ENCODE data around the gene HPSE. TPM values are rescaled to one million over a fixed set of nuclear protein-coding genes. Genes with fewer than 3 reads are reported as not detected.
A peak's percentile ranks its signal among the peaks of the same experiment; 100 is the strongest.

HPSE gene
- total RNA-seq, 4 donors from 2014 or later, result 0.63 to 3.1 (median 1.3) TPM

DNA sequence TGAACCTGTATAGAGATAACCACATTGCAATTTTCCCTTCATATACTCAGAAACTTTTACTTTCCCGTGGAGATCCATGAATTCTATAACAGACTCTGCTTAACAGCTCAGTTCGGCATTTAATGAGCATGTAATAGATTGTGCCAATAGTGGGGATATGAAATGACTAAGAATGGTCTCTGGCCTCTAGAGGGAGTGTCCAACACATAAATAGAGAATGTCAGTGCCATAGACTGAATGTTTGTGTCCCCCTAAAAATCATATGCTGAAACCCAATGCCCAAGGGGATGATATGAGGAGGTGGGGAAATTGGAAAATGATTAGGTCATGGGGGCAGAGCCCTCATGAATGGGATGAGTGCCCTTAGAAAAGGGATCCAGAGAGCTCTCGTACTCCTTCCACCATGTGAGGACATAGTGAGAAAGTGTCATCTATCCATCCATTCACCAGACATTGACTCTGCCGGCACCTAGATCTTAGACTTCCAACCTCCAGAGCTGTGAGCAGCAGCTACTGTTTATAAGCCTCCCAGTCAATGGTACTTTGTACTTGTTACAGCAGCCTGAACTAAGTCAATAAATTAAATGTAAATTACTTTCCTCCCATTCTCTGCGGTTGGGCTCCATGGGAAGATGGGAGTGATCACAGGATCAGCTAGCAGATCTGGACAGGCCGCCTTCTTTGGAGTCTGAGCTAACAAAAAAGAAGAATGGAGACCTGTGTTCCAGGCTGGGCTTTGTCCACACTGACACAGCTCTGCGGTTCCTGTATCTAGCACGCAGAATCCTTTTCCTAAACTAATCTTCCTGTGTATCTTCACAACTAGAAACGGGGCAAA is 28.1 kb upstream of the HPSE start:
- WGBS, 2 donors, result 83% methylated on average over 9 of the region's 9 CpGs
- intact Hi-C loops (cut with DNase I), result no loop called here
- H3K4me1 ChIP-seq, result peaks cover 1 to 2% of the 10 kb centered on the region in 2 donors

DNA sequence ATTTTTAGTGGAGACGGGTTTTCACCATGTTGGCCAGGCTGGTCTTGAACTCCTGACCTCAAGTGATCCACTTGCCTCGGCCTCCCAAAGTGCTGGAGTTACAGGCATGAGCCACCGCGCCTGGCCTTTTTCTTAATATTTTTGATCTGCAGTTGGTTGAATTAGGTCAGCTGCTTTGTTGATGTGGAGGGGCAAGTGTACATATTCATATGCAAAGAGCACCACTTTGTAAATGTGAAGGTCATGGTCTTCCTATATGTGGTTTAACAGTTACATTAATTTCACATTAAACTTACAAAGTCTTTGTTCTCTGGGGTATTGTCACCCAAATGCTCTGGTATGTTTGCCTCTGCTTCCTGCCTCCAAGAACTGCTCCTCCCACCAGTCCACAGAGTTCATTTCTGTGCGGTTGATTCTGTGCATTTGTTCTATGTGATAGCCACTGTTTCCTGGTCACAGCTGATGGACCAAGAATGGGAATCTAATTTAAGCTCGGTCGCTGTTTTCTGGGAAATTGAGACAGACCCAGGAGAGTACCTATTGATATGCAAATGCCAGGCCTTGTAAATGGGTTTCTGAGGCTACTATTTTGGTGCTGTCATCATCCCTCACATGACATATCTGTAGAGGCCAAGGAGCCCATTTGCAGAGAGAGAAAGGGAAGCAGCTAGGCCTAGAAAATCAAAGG is 26.9 kb upstream of the HPSE start:
- no peak for DNase-seq
- Histone ChIP-seq H3K4me1 (peaks cover 10 to 13% of the 10 kb centered on the region in 2 donors), H3K4me3 (replicated peaks in 1 of 3) (no peak overlapping the region), H3K27me3 (no peaks in the 10 kb centered on the region), H3K27ac (no peak overlapping the region), H3K9me3 (no peaks in the 10 kb centered on the region), H3K36me3 (no peaks in the 10 kb centered on the region)
- TF ChIP-seq, protein P1, sequence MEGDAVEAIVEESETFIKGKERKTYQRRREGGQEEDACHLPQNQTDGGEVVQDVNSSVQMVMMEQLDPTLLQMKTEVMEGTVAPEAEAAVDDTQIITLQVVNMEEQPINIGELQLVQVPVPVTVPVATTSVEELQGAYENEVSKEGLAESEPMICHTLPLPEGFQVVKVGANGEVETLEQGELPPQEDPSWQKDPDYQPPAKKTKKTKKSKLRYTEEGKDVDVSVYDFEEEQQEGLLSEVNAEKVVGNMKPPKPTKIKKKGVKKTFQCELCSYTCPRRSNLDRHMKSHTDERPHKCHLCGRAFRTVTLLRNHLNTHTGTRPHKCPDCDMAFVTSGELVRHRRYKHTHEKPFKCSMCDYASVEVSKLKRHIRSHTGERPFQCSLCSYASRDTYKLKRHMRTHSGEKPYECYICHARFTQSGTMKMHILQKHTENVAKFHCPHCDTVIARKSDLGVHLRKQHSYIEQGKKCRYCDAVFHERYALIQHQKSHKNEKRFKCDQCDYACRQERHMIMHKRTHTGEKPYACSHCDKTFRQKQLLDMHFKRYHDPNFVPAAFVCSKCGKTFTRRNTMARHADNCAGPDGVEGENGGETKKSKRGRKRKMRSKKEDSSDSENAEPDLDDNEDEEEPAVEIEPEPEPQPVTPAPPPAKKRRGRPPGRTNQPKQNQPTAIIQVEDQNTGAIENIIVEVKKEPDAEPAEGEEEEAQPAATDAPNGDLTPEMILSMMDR (IDR thresholded peaks at IDR 0.05), result no peak
- no peak for TF ChIP-seq POLR2A (IDR thresholded peaks at IDR 0.05)
- 89 to 95% methylated on average over 7 of the region's 7 CpGs for WGBS, 2 donors
- intact Hi-C loops (cut with DNase I), result no loop called here

More for the DNA sequence above, 28.1 kb upstream of the HPSE start:
- Histone ChIP-seq H3K36me3 (no peaks in the 10 kb centered on the region), H3K9me3 (no peaks in the 10 kb centered on the region), H3K27me3 (no peaks in the 10 kb centered on the region), H3K27ac (no peak overlapping the region), H3K4me3 (replicated peaks in 1 of 3) (no peak overlapping the region)
- DNase-seq, result no peak
- TF ChIP-seq, protein P1 (IDR thresholded peaks at IDR 0.05), result peak in 4 of 6 experiments; percentile 15 to 36 (median 34)
- no peak for TF ChIP-seq POLR2A (IDR thresholded peaks at IDR 0.05)

DNA sequence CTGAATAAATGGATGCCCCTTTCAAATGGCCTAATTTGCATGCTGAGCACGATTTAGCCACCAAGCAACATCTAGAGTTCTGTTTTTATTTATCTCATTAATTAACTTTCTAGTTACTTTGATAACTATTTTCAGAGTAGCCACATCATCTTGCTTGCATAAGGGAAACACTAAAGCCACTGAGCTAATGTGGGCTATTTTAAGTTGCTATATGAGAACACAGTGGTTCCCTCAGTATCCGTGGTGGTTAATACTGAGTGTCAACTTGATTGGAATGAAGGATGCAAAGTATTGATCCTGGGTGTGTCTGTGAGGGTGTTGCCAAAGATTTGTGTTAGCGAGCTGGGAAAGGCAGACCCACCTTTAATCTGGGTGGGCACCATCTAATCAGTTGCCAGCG is 25.4 kb upstream of the HPSE start:
- Histone ChIP-seq H3K27me3 (no peaks in the 10 kb centered on the region), H3K4me1 (peaks cover 13 to 15% of the 10 kb centered on the region in 2 donors), H3K36me3 (no peaks in the 10 kb centered on the region), H3K9me3 (no peaks in the 10 kb centered on the region), H3K4me3 (replicated peaks in 1 of 3) (no peak overlapping the region), H3K27ac (no peak overlapping the region)
- 93 to 95% methylated on average over 4 of the region's 4 CpGs for WGBS, 2 donors
- DNase-seq, result no peak
- intact Hi-C loops (cut with DNase I), result no loop called here
- no peak for TF ChIP-seq POLR2A (IDR thresholded peaks at IDR 0.05)
- TF ChIP-seq, protein P1 (IDR thresholded peaks at IDR 0.05), result no peak

DNA sequence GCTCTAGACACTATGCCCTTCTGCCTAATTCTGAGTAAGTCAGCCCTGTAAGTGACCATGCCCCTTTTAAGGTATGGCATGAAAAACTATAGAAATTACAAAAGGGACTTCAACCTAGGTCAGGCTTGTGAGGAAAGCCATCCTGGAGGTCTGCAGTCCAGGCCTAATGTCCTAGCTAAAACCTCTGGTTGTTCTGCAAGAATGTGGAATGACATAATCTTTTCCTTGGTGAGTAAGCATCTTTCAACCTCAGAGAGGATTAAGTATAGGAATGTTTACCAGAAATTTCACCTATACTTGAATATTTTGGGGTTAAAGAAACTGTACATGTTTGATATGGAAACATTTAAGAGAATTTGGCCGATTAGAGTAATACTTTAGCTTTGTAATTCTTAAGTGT is 23.8 kb upstream of the HPSE start:
- no peak overlapping the region for H3K27ac ChIP-seq
- H3K4me1 ChIP-seq, result peaks cover 13 to 15% of the 10 kb centered on the region in 2 donors
- no peak overlapping the region for H3K4me3 ChIP-seq (replicated peaks in 1 of 3)
- 85 to 87% methylated on average over 1 of the region's 1 CpG for WGBS, 2 donors
- no peaks in the 10 kb centered on the region for H3K9me3 ChIP-seq
- no peak for TF ChIP-seq POLR2A (IDR thresholded peaks at IDR 0.05)
- TF ChIP-seq, protein P1 (IDR thresholded peaks at IDR 0.05), result no peak
- DNase-seq, result no peak
- intact Hi-C loops (cut with DNase I), result no loop called here
- no peaks in the 10 kb centered on the region for H3K36me3 ChIP-seq
- H3K27me3 ChIP-seq, result no peaks in the 10 kb centered on the region
